Measurements from ENCODE around the gene AMPH.

DNA sequence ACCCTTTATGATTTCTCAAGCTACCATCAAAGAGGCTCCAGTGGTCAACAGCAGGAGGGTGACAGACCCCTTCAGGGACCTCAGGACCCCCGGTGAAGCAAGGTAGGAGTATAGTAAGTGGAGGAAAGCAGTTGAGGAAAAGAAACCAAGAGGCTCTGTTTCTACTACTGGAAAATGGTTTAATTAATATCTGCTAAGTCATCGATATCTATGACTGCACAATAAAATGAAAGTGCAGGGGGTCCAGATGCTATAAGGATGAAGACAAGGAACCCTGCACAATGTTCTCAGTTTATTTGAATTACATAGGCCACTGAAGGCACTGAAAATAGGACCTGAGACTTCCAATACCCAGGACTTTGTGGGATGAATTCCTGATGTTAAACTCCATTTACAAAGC lies 23.7 kb downstream of the AMPH start:
- TF ChIP-seq CTCF (IDR thresholded peaks at IDR 0.05) (no peak), POLR2A (IDR thresholded peaks at IDR 0.05) (no peak)

All from thyroid gland (tissue), 4 donors.